Measurements from ENCODE around the gene RPS14. TPM values are rescaled to one million over a fixed set of nuclear protein-coding genes. Genes with fewer than 3 reads are reported as not detected.

Gene RPS14
- polyA plus RNA-seq, 1 donor (not counting 4 experiments of a cell fraction or from before 2014, with no cell fraction given), result 3,540 TPM

- H4K20me1 ChIP-seq (ENCODE audit: control insufficient read depth, extremely low read depth, insufficient read depth, low read length), result no peaks in the 10 kb centered on the region
- H3K9me3 ChIP-seq (ENCODE audit: control insufficient read depth, low read depth, low read length), result no peaks in the 10 kb centered on the region
- peaks cover 7% of the 10 kb centered on the region for H3K4me1 ChIP-seq (ENCODE audit: control insufficient read depth, extremely low read depth, insufficient read depth, low read length)
- H3K4me3 ChIP-seq (ENCODE audit: control insufficient read depth in 2 of 3, extremely low read depth in 1 of 3, insufficient read depth in 2 of 3, low read depth in 1 of 3, low read length in 3 of 3), result no peak overlapping the region
- H3K79me2 ChIP-seq (ENCODE audit: control insufficient read depth, insufficient read depth, low read length), result no peaks in the 10 kb centered on the region
- TF ChIP-seq CTCF (optimal IDR thresholded peaks at IDR 0.05 in 1 of 3, IDR thresholded peaks at IDR 0.05 in 1 of 3, conservative IDR thresholded peaks at IDR 0.05 in 1 of 3; ENCODE audit: extremely low read depth in 1 of 3, insufficient read depth in 2 of 3, low read length in 3 of 3) (no peak), EZH2 (IDR thresholded peaks at IDR 0.05; ENCODE audit: low read length) (no peak)
- no peak overlapping the region for H2AFZ ChIP-seq (ENCODE audit: control insufficient read depth, low read length)
- no peak for DNase-seq (ENCODE audit: low read depth, low spot score)
- no peaks in the 10 kb centered on the region for H3K36me3 ChIP-seq (ENCODE audit: control insufficient read depth in 2 of 2, extremely low read depth in 1 of 2, insufficient read depth in 2 of 2, low read length in 2 of 2)
- no peak overlapping the region for H3K4me2 ChIP-seq (ENCODE audit: control insufficient read depth, extremely low read depth, insufficient read depth, low read depth, low read length)
- no peak overlapping the region for H3K27ac ChIP-seq (ENCODE audit: control insufficient read depth, insufficient read depth, low read length)
- H3K27me3 ChIP-seq (ENCODE audit: control insufficient read depth, extremely low read depth, insufficient read depth, low read length), result no peaks in the 10 kb centered on the region
- FAIRE-seq, result no peak
- dilution Hi-C loops (cut with MboI; ENCODE audit: extremely low pct_ligation_motif_present, low sequenced_read_pairs), result no loop called here
- no peaks in the 10 kb centered on the region for H3K9me1 ChIP-seq (ENCODE audit: control insufficient read depth, extremely low read depth, insufficient read depth, low read length)
- no peak overlapping the region for H3K9ac ChIP-seq (ENCODE audit: control insufficient read depth, extremely low read depth, insufficient read depth, low read length)
These were observed 8.2 kb upstream of the RPS14 start for GRCh38 chr5:150457562-150458240.

GRCh38 chr5:150457121-150457520 is 7.6 kb upstream of the RPS14 start:
- TF ChIP-seq CTCF (optimal IDR thresholded peaks at IDR 0.05 in 1 of 3, IDR thresholded peaks at IDR 0.05 in 1 of 3, conservative IDR thresholded peaks at IDR 0.05 in 1 of 3; ENCODE audit: extremely low read depth in 1 of 3, insufficient read depth in 2 of 3, low read length in 3 of 3), result no peak
- TF ChIP-seq EZH2 (IDR thresholded peaks at IDR 0.05; ENCODE audit: low read length), result no peak
- DNase-seq (ENCODE audit: low read depth, low spot score) (no peak), FAIRE-seq (no peak)
- H3K4me3 ChIP-seq (ENCODE audit: control insufficient read depth in 2 of 3, extremely low read depth in 1 of 3, insufficient read depth in 2 of 3, low read depth in 1 of 3, low read length in 3 of 3), result no peak overlapping the region
- H3K4me2 ChIP-seq (ENCODE audit: control insufficient read depth, extremely low read depth, insufficient read depth, low read depth, low read length), result no peak overlapping the region
- dilution Hi-C loops (cut with MboI; ENCODE audit: extremely low pct_ligation_motif_present, low sequenced_read_pairs), result no loop called here
- H3K4me1 ChIP-seq (ENCODE audit: control insufficient read depth, extremely low read depth, insufficient read depth, low read length), result peaks cover 7% of the 10 kb centered on the region
- no peaks in the 10 kb centered on the region for H3K9me1 ChIP-seq (ENCODE audit: control insufficient read depth, extremely low read depth, insufficient read depth, low read length)
- no peaks in the 10 kb centered on the region for H4K20me1 ChIP-seq (ENCODE audit: control insufficient read depth, extremely low read depth, insufficient read depth, low read length)
- H3K79me2 ChIP-seq (ENCODE audit: control insufficient read depth, insufficient read depth, low read length), result no peaks in the 10 kb centered on the region
- H3K36me3 ChIP-seq (ENCODE audit: control insufficient read depth in 2 of 2, extremely low read depth in 1 of 2, insufficient read depth in 2 of 2, low read length in 2 of 2), result no peaks in the 10 kb centered on the region
- no peaks in the 10 kb centered on the region for H3K27me3 ChIP-seq (ENCODE audit: control insufficient read depth, extremely low read depth, insufficient read depth, low read length)
- H3K9ac ChIP-seq (ENCODE audit: control insufficient read depth, extremely low read depth, insufficient read depth, low read length), result no peak overlapping the region
- no peaks in the 10 kb centered on the region for H3K9me3 ChIP-seq (ENCODE audit: control insufficient read depth, low read depth, low read length)
- H3K27ac ChIP-seq (ENCODE audit: control insufficient read depth, insufficient read depth, low read length), result no peak overlapping the region
- H2AFZ ChIP-seq (ENCODE audit: control insufficient read depth, low read length), result no peak overlapping the region
